ENCODE results near the gene EPB41L2.

Gene EPB41L2

DNA sequence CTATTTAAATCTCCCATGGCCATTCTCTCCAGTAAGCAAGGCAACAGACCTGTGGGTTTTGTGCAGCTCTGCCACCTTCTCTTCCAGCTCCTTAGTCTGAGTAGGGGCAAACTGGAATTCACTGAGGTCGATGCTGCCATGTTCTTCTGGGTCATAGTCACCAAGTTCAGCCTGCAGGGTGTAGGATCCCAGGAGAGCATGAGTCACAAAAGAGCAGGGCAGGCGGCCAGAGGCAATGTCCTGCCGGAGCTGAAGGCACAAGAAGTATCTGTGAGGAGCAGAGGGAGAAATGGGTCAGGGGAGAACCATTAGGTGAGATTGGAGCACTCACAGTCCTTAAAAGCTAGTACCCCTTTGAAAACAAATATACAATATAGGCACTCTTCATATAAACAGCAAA is 162.1 kb downstream of the EPB41L2 start:
- no peak for DNase-seq

DNA sequence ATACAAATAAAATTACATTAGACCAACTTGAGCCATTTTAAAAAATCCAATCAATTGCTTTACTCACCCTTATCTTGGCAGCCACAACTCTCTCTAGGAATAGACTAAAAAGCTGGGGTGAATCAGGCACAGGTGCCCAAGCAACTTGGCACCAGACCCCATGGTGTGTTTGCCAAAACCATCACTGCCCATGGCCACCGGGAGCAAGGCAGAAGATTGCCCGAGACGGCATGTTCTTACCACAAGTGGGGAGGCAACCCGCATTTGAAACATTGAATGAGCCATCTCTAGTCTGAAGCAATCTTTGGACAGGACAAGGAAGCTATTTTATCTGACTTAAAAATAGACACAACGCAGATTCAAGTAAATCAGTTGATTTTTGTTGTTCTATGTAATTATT is 166.8 kb downstream of the EPB41L2 start:
- no peak for DNase-seq

DNA sequence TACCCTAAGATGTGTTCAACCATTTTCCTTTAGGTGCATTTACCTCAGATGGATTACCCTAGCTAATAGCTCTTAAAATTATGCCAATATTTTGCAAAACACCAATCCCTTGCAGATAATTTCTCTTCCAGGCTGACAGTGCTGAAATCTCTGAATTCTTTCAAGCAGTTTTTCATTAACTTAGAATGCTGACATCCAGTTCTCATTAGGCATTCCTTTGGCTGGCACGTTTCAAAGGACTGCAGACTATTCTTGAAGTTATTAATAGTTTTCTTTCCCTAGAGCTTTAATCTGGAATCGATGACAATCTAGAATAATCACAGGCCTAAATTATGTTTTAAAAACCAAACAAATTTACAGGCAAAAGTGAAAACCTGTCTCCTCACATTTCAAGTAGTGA is 167.5 kb downstream of the EPB41L2 start:
- no peak for DNase-seq

DNA sequence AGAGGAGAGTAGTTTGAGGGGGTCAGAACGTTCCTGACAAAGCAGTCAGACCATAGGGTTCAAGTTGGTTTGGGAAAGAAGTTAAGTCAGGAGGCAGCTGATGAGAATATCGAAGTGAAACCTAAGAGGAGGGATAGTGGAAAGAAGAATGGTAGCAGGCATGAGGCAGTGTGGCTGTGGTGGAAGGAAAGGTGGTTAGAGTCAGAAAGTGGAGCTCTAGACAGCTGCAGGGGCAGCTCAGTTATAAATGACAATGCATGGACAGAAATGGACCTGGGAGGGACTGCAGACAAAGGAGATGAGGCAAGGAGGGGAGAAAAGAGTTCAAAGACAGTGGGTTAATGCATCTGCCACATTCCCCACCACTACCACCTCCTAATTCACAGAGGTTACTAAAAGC is 169.3 kb downstream of the EPB41L2 start:
- DNase-seq: no peak

DNA sequence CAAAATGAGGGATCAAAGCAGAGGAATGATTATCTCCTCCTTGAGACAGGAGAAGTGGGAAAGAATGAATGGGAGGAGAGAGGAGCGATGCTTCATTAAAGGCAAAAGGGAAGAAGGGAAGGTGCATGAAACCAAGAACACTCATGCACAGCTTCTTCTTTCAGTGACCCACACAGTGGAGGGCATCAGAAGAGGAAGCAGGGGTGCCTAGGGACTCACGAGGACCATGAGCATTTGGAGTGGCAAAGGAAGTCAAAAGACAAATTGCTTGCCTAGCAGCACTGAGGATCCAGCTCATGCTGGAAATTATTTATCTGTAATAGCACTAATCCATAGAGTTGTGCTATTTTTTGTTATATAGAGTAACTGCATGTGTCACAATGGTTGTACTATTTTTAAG is 169.8 kb downstream of the EPB41L2 start:
- no peak for DNase-seq

DNA sequence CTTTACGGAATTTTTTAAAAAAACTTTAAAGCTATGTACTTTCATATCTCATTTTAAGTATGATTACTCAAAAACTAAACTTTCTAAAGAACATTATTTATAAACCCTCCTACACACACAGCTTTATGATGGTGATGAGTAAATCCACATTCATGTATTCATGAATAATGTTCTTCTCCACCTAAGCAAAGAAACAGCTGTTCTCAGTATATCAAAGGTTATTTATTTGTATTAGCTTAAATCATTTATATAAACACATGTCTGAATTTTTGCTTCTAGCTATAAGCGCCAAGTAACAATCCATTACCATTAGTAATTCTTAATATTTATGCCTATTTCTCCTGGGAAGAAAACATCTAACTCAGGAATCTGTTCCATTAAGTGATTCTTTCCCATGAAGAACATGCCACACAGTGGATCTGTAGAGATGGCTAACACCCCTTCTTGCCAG is 172.5 kb downstream of the EPB41L2 start:
- no peak for DNase-seq

DNA sequence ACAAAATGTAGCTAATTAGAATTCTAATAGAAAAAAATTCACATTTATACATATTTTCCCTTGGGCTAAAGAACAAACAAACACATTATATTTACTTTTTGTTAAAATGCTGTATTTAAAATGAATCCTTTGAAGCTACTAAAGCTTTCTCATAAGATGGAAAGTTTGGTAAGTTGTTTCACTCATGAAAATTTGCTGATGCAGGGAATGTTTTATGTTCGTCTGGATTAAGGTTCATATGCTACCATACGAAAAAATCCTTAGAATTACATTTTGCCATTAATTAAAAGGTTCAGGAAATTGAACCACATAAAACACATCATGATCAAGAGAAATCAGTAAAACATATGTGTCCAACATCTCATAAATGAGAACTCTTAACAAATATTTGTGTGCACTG is 173.6 kb downstream of the EPB41L2 start:
- no peak for DNase-seq

DNA sequence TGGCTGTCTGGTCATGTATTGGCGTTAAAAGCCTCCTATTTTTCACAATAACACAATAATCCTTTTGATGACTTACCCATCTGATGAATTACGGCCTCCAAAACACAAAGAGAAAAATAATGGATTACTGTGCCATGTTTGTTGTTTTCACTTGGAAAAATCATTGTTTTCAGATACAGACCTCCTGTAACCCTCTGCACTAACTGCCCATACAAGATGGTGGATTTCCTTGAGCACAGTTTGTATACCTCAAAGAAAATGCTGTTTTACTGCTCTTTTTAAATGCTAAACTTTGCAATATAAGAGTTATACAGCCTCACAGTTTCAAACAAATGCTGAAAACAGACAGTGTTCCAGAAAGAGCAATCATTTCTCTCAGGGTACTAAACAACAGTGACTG is 174.8 kb downstream of the EPB41L2 start:
- DNase-seq: no peak

DNA sequence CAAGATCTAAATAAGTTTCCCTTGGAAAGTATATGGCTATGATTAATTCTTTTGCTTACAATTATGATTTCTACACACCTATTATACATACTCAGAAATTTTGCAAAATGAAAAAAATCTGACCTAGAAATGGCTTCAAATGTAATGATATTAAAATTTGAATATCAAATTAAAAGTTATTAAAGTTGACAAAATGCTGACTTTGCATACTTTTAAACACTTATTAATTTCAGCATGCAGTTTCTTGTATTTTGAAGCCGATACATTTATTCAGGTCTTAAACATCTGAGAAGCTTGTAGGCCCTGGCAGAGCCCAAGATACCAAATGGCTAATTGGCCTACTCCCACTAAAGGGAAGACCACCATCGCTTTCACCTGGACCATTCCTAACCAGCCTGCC is 176.1 kb downstream of the EPB41L2 start:
- no peak for DNase-seq

DNA sequence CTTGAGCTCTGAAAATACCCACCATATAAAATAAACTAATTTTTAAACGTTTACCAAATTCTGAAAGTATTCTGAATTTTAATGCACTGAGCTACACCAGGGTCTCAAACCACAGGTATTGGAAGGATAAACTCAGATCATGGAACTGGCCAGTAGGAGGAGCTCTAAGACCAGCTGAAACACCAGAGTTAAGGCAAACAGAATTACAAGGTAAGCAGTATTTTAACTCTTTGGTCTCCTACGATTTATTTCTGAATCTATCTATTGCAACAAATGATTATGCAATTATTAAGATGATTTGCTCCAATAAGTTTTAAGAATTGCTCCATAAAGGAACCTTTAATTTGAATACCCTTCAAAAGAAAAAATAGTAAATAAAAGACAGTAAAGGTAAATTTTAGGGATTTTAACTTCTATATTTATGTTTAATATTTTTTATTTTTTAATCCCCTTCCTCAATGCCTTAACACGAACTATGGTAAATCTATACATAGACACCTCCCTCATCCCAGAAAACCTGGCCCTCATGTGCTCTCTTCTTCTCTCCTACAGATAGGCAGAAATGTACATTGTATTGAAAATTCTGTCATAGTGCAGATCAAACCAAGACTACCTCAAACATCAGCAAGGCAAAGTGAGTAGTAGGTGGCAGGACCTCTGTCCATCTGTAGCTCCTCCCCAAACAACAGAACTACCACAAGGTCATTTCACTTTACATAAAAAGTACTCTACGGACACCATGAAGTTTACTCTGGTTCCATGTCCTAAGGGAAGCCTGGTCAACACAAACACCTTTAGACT is 177.5 kb downstream of the EPB41L2 start:
- peak; percentile 69 for DNase-seq

DNA sequence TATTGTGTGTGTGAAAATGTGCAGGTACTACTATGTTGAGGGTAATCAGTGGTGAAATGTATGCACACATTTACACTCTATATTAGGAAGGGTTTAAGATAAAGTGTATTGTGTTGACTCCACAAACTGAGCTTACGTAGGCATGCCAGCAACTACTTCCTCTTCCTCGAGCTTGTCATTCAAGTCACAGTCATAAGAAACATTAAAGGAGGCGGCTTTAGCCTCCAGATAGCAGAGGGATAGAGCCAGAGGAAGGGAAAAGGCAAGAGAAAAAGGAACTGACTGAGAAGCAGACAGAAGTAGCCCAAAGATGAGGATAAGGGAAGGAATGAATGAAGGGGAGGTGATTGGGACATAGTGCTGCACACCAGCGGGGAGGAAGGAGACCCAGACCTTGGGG is 180.7 kb downstream of the EPB41L2 start:
- no peak for DNase-seq

DNA sequence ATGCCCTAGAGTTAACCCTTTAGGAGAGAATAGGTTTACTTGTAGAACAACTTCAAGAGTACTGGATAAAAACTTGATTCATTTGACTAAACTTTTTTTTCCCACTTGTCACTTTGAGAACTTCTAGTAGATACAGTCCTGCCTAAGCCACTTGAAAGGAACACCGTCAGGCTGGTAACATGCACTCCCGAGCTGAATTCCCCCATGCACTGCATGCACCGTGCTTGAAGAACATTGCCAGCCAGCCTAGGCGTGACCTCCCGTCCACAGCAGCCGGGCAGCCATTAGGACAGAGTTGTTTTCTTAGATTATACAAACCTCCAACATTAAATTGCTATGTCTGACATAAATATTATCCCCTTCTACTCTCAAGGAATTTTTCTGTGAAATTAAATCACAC is 183.2 kb downstream of the EPB41L2 start:
- no peak for DNase-seq

DNA sequence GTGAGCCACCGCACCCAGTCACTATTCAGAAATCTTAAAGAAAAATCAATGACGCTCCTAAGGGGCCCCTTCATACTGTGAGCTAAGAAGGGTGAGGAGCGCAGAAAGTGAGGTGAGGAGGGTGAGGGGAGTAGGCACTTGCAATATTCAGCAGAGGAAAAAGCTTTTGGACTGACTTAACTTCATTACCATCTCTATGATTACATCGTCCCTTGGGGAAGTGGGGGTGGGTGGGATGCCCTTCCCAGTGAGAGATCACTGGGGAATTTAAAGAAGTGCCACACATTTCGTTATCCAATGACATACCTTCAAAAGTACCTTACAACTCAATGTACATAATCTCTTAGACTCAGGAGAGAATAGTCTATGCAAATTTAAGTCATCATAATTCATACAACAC is 189.3 kb downstream of the EPB41L2 start:
- no peak for DNase-seq

DNA sequence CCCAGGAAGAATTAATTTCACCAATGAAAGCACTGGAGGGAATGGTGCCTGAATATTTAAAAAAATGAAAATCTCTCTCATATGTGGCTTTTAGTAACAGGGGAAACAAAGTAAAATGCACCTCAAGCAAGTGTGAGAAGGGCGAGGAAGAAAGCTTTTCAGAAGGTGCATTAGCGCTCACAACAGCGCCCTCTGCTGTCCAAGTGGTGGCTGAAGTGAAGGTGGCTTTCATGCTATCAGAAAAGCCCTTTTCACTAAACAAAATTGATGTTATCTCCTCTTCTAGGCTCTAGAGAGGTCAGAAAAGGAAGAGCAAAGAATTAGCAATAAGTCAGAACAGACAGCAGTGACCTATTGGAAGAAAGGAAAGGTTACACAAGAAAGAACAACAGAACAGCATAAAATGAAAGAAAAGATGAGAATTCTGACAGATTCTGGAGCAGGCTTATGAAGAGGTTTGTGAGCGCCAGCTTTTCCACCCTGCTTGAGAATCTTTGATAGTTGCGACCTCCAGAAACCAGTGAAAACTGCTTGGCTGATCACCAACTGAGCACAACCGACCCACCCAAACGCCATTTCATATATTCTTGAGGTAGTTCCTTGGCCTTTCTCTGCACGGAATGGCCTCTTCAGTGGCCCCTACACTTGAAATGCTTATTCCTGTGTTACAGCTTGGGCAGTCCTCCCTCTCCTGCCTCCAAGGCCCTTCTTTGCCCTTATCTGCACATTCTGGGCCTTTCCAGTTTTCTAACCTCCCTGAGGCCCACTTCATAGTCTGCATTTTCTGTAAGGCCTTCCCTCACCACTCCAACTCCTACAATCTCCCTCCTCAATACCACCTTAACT is 190.6 kb downstream of the EPB41L2 start:
- peak; percentile 48 for DNase-seq

DNA sequence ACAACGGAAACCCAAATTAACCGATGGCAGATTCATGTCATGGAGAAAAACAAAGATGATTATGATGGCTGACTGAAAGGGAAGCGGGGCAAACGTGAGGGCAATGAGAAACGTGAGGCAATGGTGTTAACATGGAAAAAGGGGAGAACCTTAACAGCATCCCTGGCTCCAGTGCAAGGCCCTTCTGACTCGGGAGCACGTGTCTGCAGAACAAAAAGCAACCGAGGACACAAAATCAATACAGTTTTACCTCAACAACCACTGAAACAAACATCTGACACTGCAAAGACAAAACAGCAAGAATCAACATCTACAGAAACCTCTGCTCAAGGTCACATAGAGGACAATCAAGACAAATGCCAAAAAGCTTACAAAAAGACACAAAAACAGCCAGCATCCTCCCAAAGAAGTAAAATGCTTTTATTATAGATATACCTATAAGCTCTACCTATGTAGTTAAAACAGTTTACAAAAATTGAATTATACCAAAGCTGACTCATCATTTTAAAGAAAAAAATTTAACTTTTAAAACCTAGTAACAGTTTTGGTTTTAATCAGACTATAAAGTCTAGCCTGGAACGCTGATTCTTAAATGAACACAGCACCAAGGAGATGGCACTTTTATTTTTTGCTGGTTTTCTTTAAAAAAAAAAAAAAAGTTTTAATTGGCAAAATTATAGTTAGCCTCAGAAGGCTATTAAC is 192.7 kb downstream of the EPB41L2 start:
- DNase-seq: no peak

DNA sequence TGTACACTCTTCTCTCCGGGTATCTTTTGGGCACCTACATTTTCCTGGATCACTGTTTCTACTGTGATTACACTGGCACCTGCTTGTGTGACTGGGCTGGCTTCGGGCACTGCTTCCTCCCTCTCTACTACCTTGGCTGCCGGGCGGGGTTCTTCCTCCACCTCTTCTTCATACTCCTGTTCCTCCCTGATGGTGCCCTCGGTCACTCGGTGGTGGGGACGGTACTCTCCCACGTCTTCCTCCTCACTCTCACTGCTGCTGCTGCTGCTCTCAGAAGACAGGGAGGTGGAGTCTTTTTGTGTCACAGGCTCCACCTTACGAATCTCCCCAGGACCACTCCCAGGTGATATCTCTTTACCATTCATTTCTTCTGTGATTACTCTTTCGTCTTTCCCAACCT is 193.4 kb downstream of the EPB41L2 start:
- DNase-seq: no peak

DNA sequence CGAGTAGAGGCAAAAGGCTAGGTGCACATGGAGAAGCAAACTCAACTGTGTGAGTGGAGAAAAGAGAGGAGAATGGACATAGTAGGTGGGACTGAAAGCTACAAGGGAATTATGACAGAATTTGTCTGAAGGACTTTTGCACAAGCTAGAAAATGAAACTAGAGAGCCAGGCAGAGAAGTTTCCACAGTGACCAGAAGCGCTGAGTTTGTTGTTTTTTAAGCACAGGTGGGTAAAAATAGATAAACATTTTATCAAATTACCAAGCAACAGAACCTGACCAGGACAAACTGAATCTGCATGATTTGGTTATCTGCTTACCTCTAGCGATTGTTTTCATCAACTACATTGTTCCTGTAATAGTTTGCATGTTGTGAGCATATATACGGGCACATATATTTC is 197.3 kb downstream of the EPB41L2 start:
- DNase-seq: no peak

DNA sequence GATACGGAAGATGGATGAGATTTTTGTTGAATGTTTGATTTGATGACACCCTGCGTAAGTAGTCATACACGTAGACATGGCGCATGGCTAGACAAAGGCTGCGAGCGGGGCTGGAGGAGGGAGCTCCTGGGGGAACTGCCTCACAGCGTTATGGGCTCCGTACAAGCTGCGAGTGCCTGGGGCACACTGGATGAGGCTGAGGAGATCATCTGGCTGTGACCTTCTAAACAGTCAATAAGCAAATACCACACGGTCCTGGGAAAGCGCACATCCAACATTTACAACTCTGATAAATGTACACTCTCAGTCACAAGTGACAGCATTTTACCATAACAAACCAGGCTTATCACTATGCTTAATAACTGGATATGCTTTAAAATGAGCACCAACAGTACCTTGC is 198.7 kb downstream of the EPB41L2 start:
- no peak for DNase-seq

DNA sequence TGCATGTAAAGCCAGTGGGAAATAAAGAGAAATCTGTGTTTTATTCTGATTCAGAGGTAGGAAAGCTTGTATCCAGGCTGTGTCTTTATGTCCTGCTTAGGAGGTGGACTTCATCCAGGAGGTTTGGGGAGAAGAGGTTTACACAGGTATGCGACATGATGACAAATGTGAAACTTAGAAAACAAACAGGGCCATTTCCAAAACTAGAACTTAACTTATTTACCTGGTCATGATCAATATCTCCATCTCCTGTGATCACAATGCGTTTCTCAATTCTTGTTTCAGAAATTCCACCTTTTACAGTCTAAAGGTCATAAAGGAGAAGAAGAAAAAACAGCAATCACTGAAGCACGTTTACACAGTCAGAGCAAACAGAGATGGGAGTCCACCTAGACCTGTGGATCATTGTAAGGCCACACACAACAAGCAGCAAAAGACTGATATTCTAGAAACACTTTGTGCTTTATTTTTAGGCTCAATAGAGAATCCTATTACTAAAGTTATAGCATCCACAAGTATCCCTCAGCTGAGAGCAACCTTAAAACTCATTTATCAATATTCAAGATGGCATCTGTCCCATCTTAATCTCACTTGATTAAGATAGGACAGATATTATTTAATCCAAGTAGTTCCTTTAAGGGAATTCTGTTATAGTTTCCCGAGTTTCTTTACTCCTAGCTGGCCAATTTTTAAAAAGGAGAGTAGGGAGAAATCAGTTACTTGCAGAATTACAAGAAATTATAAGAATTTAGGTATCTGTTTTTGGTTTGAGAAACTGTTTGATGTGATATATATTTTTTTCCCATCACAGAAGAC is 199.4 kb downstream of the EPB41L2 start:
- no peak for DNase-seq

DNA sequence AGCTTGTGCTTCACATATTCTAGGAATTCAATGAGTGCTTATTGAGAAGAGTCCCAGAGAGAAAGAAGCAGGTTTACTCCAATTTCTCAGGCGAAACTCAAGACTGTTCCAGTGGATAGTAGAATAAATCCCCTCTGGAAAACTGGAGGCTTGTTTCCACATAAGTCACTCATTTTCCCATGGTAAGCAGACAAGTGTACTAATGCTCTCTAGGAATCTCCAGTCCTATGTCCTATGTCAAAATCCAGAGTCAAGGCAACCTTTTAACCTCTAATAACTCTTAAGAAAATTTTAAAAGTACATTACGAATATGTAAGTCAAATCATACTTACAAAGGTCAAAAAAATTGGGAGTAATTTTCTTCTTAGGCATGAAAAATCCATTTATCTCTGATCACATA is 200.7 kb downstream of the EPB41L2 start:
- no peak for DNase-seq

DNA sequence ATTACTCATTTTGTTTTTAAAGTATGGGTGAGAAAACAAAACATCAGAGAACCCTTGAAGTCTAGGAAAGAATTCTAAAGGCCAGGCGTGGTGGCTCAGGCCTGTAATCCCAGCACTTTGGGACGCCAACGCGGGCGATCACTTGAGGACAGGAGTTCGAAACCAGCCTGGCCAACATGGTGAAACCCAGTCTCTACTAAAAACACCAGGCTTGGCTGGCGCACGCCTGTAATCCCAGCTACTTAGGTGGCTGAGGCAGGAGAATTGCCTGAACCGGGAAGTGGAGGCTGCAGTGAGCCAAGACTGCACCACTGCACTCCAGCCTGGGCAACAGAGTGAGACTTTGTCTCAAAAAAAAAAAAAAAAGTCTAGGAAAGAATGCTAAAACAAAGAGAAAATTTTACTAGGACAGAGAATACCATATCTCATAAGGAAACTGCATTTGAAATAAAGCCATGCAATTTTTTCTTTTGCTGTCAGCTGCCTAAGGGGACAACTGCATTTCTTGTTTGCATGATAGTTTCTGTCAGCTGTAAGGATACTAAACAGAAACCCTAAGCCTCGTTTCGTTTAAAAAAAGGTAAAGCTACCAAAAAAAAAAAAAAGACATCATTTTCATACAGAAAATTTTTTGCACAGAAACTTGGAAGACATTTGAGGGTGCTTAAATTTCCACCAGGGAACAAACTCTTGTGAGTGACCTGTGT is 203.7 kb downstream of the EPB41L2 start:
- no peak for DNase-seq

DNA sequence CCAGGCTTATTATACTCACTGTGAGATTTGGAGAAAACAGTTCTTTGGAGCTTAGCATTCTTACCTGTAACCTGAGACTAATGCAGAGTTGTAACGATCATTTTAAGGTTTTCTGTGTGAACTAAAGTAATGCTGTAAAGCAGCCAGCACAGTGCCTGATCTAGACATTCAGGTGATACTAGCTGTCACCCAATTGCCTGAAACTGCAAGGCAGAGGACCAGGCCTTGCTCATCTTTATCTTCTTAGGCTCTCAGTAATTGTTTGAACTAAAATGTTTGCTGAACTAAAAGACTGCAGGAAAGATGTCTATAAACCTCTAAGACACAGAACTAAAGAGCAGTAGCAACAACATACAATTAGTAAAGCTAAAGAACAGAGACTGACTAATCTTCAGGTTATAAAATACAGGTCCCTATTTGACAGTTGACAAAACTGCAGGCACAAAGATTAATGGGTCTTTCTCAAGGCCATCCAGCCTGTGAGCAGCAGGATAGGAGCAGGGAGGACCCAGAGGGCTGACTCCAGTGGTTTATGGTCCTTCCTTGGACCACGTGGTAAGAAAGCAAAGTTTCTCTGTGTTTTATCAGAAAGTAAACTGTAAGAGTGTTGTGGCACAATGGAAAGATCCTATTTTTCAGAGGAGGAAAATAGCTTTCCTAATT is 204.4 kb downstream of the EPB41L2 start:
- DNase-seq: no peak

Data from KG1 (cell line).